ENCODE data around the gene TMEM41A.

The TMEM41A gene

DNA sequence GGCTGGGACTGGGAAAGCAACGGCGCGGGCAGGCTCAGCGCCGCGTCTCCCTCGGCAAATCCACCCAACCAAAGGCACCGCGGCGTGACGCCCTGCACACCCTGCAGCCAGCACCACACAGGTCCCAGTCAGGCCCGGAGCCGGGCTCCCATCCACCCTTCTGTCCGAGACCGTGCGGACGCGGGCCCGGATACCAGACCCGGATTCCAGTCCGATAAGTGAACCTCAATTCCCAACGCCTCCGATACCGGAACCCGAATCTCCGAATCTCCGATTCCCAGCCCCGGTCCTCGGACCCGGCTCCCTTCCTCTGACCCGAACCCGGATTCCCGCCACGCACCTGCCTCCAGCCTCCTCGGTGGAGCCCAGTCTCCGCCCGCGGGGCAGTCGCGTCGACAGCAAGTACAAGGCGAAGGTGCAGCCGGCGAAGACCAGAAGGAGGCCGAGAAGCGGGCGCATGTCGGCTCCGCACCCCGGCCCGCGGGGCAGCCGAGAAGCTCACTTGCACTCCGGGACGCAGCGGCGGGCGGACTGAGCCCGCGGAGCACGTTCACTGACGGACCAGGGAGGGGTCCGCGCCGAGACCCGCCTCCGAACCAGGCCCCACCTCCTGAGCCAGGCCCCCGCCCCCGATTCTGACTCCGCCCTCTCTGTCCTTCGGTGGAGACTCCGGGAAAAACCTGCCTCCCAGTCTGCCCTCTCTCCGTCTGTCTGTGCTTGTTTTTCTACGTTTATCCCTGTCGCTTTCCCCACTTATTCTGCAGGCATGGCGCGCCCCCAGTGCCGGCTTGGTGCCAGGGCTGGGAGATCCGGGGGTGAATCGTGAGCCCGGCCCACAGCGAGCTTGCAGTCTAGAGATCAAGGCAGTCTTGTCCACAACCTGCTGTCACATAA lies at the start of gene TMEM41A:
TSS of gene TMEM41A (minus strand) at position 533 of the 894 bp plus-strand sequence. CDS start at position 459, 74 bp downstream.
- peak within 1 kb of the TSS; percentile 71 for H3K4me3 ChIP-seq (ENCODE audit: control insufficient read depth, low read depth, low read length)
- TF ChIP-seq, protein P1, sequence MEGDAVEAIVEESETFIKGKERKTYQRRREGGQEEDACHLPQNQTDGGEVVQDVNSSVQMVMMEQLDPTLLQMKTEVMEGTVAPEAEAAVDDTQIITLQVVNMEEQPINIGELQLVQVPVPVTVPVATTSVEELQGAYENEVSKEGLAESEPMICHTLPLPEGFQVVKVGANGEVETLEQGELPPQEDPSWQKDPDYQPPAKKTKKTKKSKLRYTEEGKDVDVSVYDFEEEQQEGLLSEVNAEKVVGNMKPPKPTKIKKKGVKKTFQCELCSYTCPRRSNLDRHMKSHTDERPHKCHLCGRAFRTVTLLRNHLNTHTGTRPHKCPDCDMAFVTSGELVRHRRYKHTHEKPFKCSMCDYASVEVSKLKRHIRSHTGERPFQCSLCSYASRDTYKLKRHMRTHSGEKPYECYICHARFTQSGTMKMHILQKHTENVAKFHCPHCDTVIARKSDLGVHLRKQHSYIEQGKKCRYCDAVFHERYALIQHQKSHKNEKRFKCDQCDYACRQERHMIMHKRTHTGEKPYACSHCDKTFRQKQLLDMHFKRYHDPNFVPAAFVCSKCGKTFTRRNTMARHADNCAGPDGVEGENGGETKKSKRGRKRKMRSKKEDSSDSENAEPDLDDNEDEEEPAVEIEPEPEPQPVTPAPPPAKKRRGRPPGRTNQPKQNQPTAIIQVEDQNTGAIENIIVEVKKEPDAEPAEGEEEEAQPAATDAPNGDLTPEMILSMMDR (IDR thresholded peaks at IDR 0.05; ENCODE audit: control insufficient read depth, insufficient read depth, low read depth, low read length, missing control alignments) = peak; percentile 12
- peak; percentile 52 for DNase-seq (ENCODE audit: low read depth)

GRCh38 chr3:185540695-185541094 lies 41.9 kb upstream of the TMEM41A start:
- TF ChIP-seq, protein P1 (IDR thresholded peaks at IDR 0.05; ENCODE audit: control insufficient read depth, insufficient read depth, low read depth, low read length, missing control alignments) = no peak
- DNase-seq (ENCODE audit: low read depth) = no peak
- no peak overlapping the region for H3K4me3 ChIP-seq (ENCODE audit: control insufficient read depth, low read depth, low read length)

DNA sequence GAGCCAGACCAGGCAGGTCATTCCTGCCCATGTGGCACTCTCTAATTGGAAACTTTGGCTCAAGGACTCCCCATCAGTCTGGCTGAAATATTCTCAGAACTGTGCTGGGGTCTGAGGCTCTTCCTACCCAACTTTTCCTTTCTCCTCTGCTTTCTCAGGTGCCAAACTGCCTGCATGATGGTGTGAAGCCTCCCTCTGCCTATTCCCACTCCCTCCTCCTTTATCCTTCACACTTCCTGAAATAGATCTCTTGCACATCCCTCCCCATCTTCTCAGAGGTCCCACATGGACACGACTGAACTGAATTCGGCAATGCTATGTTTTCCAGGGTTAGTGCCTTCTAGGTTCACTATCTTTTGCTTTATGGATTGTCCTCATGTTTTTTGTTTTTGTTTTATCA lies 41.1 kb upstream of the TMEM41A start:
- TF ChIP-seq, protein P1 (IDR thresholded peaks at IDR 0.05; ENCODE audit: control insufficient read depth, insufficient read depth, low read depth, low read length, missing control alignments) = no peak
- DNase-seq (ENCODE audit: low read depth) = no peak
- no peak overlapping the region for H3K4me3 ChIP-seq (ENCODE audit: control insufficient read depth, low read depth, low read length)

- no peak overlapping the region for H3K4me3 ChIP-seq (ENCODE audit: control insufficient read depth, low read depth, low read length)
- peak; percentile 61 for DNase-seq (ENCODE audit: low read depth)
- TF ChIP-seq, protein P1 (IDR thresholded peaks at IDR 0.05; ENCODE audit: control insufficient read depth, insufficient read depth, low read depth, low read length, missing control alignments) = no peak
These were observed 38.6 kb upstream of the TMEM41A start for GRCh38 chr3:185537369-185537970.

- no peak overlapping the region for H3K4me3 ChIP-seq (ENCODE audit: control insufficient read depth, low read depth, low read length)
- TF ChIP-seq, protein P1 (IDR thresholded peaks at IDR 0.05; ENCODE audit: control insufficient read depth, insufficient read depth, low read depth, low read length, missing control alignments) = no peak
- DNase-seq (ENCODE audit: low read depth) = no peak
These were observed 35.7 kb upstream of the TMEM41A start for GRCh38 chr3:185534511-185534910.

- no peak overlapping the region for H3K4me3 ChIP-seq (ENCODE audit: control insufficient read depth, low read depth, low read length)
- DNase-seq (ENCODE audit: low read depth) = no peak
- TF ChIP-seq, protein P1 (IDR thresholded peaks at IDR 0.05; ENCODE audit: control insufficient read depth, insufficient read depth, low read depth, low read length, missing control alignments) = no peak
These were observed 34.1 kb upstream of the TMEM41A start for GRCh38 chr3:185532901-185533300.

All from AG09309 (cell line).